OCI-LY7 (cell line): ENCODE measurements around the gene PALLD.

ENCODE experiments used
- EZH2phosphoT487 ChIP-seq: fragments of 200-600 bp; sonication (generic); IDR thresholded peaks from 2 replicates; pipeline ENCODE4 v1.6.1; 2018; ENCODE audit warnings: low read depth, borderline replicate concordance, mild to moderate bottlenecking, mixed run types, antibody characterized with exemption, low read length, moderate library complexity, mixed read lengths
- TF ChIP-seq, protein P1 (sequence below): fragments of 200-600 bp; sonication (generic); conservative IDR thresholded peaks from 2 replicates; pipeline ENCODE4 v1.5.1; 2014; ENCODE audit warnings: mild to moderate bottlenecking, antibody characterized with exemption, low read length, moderate library complexity, mixed read lengths

DNA sequence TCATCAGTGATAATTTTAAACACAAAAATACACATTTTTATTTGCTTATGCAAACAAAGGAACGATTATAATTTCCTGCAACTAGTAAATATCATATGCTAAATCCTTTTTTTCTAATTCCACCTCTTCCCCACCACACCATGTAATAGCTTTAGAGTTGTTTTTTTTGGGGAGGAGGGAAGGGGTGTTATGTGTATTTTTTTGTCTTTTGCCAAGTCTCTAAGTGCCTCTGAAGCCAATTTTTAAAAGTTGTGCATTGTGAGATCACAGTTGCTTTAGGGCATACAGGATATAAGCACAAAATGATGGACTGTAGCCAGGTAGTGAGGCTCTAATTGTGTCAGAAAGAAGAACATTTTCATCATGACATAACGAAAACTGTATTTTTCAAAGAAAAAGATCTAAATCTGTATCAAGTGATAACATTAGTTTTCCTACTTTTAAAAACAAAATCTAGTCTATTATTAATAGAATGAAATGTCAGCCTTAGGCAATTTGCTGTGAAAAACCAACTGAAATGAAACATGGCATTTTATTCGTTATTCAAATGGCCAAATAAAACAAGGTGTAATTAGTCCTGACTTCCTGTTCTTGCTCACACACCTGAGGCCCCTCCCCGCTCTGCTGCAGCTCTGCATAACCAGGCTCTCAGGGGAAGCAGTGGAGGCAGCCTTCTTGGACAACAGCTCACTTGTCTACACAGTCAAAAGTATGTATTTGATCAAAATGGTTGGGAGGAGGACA is 157.4 kb downstream of the PALLD start:
- TF ChIP-seq, protein P1, sequence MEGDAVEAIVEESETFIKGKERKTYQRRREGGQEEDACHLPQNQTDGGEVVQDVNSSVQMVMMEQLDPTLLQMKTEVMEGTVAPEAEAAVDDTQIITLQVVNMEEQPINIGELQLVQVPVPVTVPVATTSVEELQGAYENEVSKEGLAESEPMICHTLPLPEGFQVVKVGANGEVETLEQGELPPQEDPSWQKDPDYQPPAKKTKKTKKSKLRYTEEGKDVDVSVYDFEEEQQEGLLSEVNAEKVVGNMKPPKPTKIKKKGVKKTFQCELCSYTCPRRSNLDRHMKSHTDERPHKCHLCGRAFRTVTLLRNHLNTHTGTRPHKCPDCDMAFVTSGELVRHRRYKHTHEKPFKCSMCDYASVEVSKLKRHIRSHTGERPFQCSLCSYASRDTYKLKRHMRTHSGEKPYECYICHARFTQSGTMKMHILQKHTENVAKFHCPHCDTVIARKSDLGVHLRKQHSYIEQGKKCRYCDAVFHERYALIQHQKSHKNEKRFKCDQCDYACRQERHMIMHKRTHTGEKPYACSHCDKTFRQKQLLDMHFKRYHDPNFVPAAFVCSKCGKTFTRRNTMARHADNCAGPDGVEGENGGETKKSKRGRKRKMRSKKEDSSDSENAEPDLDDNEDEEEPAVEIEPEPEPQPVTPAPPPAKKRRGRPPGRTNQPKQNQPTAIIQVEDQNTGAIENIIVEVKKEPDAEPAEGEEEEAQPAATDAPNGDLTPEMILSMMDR, result no peak
- no peak for TF ChIP-seq EZH2phosphoT487
